HepG2 (cell line): ENCODE measurements around the gene TCERG1L. TPM values are rescaled to one million over a fixed set of nuclear protein-coding genes. Genes with fewer than 3 reads are reported as not detected.

Source experiments
- ATAC-seq: fragments of 200-7000 bp; cut with Tn5 transposase; 3 replicates; pipeline ENCODE4 v1.9.1; 2020; ENCODE audit warnings: mild to moderate bottlenecking, moderate library complexity
- BruUV-seq: library from RNA; stranded (reverse); fragments of 400-500 nt; replicated peaks from 2 replicates; lab custom pipeline; 2021; lab: Mats Ljungman, UMichigan
- CTCF ChIA-PET: fragments of 300-600 bp; formaldehyde crosslinking; extraction: SDS; loops from one replicate; lab custom pipeline; 2021; ENCODE audit warnings: low total read pairs, inconsistent platforms, low intra/inter-chr PET ratio; lab: Yijun Ruan, JAX
- POLR2A ChIA-PET: fragments of 350-600 bp; sonication (Branson Sonifier 250); formaldehyde crosslinking; loops from one replicate; lab custom pipeline; 2020; ENCODE audit warnings: antibody characterized with exemption, inconsistent platforms; lab: Yijun Ruan, JAX
- DNase-seq: peaks from one replicate; pipeline ENCODE4 v3.0.0-alpha.2; 2015; ENCODE audit warnings: low spot score
- FAIRE-seq: peaks from 3 replicates; lab custom pipeline; 2011; peaks lifted over from hg19 to GRCh38; lab: Jason Lieb, UNC
- H2AFZ ChIP-seq: one replicate; pipeline ENCODE4 v1.6.1; 2011; ENCODE audit warnings: low read length, inconsistent platforms
- H3K27ac ChIP-seq: fragments of 300-600 bp; 3 replicates; pipeline ENCODE4 v1.8.0; 2011; ENCODE audit warnings: mixed run types, mild to moderate bottlenecking, mixed read lengths, low read length, inconsistent platforms; ENCODE audit not compliant: insufficient read depth; ENCODE audit errors: extremely low read length
- H3K27me3 ChIP-seq, 2 experiments: fragments of 200-600 bp in 1 of 2; 2 replicates in 1 of 2; 3 replicates in 1 of 2; pipeline versions ENCODE4 v1.6.0 to v1.8.0; 2011; ENCODE audit warnings: low read length in 2 of 2, mild to moderate bottlenecking in 2 of 2, moderate library complexity in 2 of 2, inconsistent platforms in 1 of 2; ENCODE audit not compliant: insufficient read depth in 2 of 2, control insufficient read depth in 1 of 2
- H3K36me3 ChIP-seq, 2 experiments: fragments of 200-600 bp in 1 of 2; replicated peaks in 1 of 2; 2 replicates in 1 of 2; 3 replicates in 1 of 2; pipeline versions ENCODE4 v1.5.1 to v1.8.0; 2011; ENCODE audit warnings: low read length in 2 of 2, inconsistent platforms in 1 of 2; ENCODE audit not compliant: insufficient read depth in 2 of 2, control insufficient read depth in 1 of 2
- H3K4me1 ChIP-seq: 2 replicates; pipeline ENCODE4 v1.5.1; 2012; ENCODE audit warnings: low read length, inconsistent platforms; ENCODE audit not compliant: insufficient read depth
- H3K4me2 ChIP-seq: 2 replicates; pipeline ENCODE4 v1.6.0; 2011; ENCODE audit warnings: low read depth, low read length, inconsistent platforms
- H3K4me3 ChIP-seq, 3 experiments: fragments of 200-600 bp in 1 of 3; sonication (generic), shearing (Covaris generic) in 1 of 3; replicated peaks in 1 of 3; 2 replicates each; pipeline ENCODE4 v1.5.1; 2011 to 2016; ENCODE audit warnings: low read length in 3 of 3, inconsistent platforms in 2 of 3, low read depth in 2 of 3, mild to moderate bottlenecking in 2 of 3, control low read depth in 1 of 3, mixed read lengths in 1 of 3; ENCODE audit not compliant: insufficient read depth in 1 of 3
- H3K79me2 ChIP-seq: one replicate; pipeline ENCODE4 v1.6.1; 2011; ENCODE audit warnings: low read length, inconsistent platforms; ENCODE audit not compliant: insufficient read depth
- H3K9ac ChIP-seq: 2 replicates; pipeline ENCODE4 v1.6.0; 2011; ENCODE audit warnings: mild to moderate bottlenecking, low read depth, low read length, inconsistent platforms; ENCODE audit not compliant: insufficient read depth
- H3K9me3 ChIP-seq: 2 replicates; pipeline ENCODE4 v1.5.1; 2012; ENCODE audit warnings: mild to moderate bottlenecking, low read length
- H4K20me1 ChIP-seq: 2 replicates; pipeline ENCODE4 v1.6.0; 2011; ENCODE audit warnings: inconsistent platforms, mild to moderate bottlenecking, low read length, moderate library complexity; ENCODE audit not compliant: insufficient read depth
- ZBTB33 ChIP-seq: sonication (generic); formaldehyde crosslinking; IDR thresholded peaks from 2 replicates; pipeline ENCODE4 v1.4.0; 2020; ENCODE audit warnings: missing genetic modification reagents
- ZNF577 ChIP-seq: sonication (generic); formaldehyde crosslinking; IDR thresholded peaks from 2 replicates; pipeline ENCODE4 v1.4.0; 2020; ENCODE audit warnings: mild to moderate bottlenecking, low read depth, missing genetic modification reagents, borderline replicate concordance
- WGBS: methylation state at CpG from one replicate; pipeline ENCODE4 v1.1.6; 2017; ENCODE audit warnings: low lambda C conversion rate; 5-methylcytosine and 5-hydroxymethylcytosine counted together
- in situ Hi-C: cut with HindIII; loops from 2 replicates; pipeline ENCODE4 v1.10.0; 2017; ENCODE audit warnings: low pct_unique_long_range_greater_than_20kb; ENCODE audit not compliant: extremely low pct_ligation_motif_present
- intact Hi-C: fragments of 100-400 bp; cut with micrococcal nuclease; formaldehyde crosslinking; loops from one replicate; pipeline ENCODE4 v1.10.0; 2022; ENCODE audit not compliant: unreplicated experiment
- polyA plus RNA-seq, 8 experiments: library from polyadenylated mRNA; depleted of rRNA in 3 of 8; stranded (reverse) in 7 of 8; unstranded in 1 of 8; fragments of >200 nt; fragmentation: Illumina TruSeq in 4 of 8; extraction: Trizol in 4 of 8; gene quantifications; 2 replicates each; pipeline versions ENCODE4 v1.2.1 to v1.2.3, GENCODE V29; 2011 to 2016; ENCODE audit warnings: low read depth in 4 of 8, missing spikeins in 1 of 8, mixed read lengths in 1 of 8; ENCODE audit not compliant: insufficient read depth in 1 of 8
- total RNA-seq, 5 experiments: library from RNA; depleted of rRNA; stranded (reverse); fragments of >200 nt; fragmentation: Illumina TruSeq; extraction: Trizol; gene quantifications; 2 replicates each; pipeline ENCODE4 v1.2.3, GENCODE V29; 2016; ENCODE audit warnings: low read depth in 1 of 5
- TF ChIP-seq, protein P1 (sequence below): sonication (generic); formaldehyde crosslinking; IDR thresholded peaks from one replicate; pipeline ENCODE4 v1.5.1; 2020; ENCODE audit warnings: mild to moderate bottlenecking, missing genetic modification reagents; ENCODE audit errors: not compliant biosample characterization

The TCERG1L gene
- total and polyA plus RNA-seq, 2 of the 13 experiments (the other 11 are each of a cell fraction or from before 2014, with no cell fraction given) = not detected

- Histone ChIP-seq H4K20me1 (no peaks in the 10 kb centered on the region; the same call in 1 of the 2 replicates), H3K27ac (no peak overlapping the region), H3K36me3 (no peaks in the 10 kb centered on the region), H3K79me2 (no peaks in the 10 kb centered on the region), H3K4me1 (peaks cover 20% of the 10 kb centered on the region), H3K4me3 (no peak overlapping the region), H2AFZ (no peak overlapping the region), H3K27me3 (peaks cover 2 to 43% of the 10 kb centered on the region in 2 experiments; a peak in 4 of 5 replicates), H3K4me2 (no peak overlapping the region), H3K9ac (no peak overlapping the region), H3K9me3 (no peaks in the 10 kb centered on the region)
- TF ChIP-seq ZBTB33 (peak; percentile 34; the same call in 1 of the 2 replicates), ZNF577 (CRISPR knock-in tag) (no peak)
- ChIA-PET POLR2A (no interaction called here), CTCF (no interaction called here)
- 29% methylated on average over 10 of the region's 32 CpGs for WGBS
- in situ Hi-C loops (no loop called here), intact Hi-C loops (no loop called here)
- no TSS peak for BruUV-seq
- no peak for FAIRE-seq
- no peak for DNase-seq
- ATAC-seq = no peak
These were observed 227.4 kb downstream of the TCERG1L start for GRCh38 chr10:131083915-131084790.

GRCh38 chr10:131082991-131083481 lies 228.5 kb downstream of the TCERG1L start:
- no peaks in the 10 kb centered on the region for H3K36me3 ChIP-seq
- H3K9ac ChIP-seq = no peak overlapping the region
- peaks cover 20% of the 10 kb centered on the region for H3K4me1 ChIP-seq
- in situ Hi-C loops (no loop called here), intact Hi-C loops (no loop called here)
- no peak overlapping the region for H3K4me2 ChIP-seq
- no peaks in the 10 kb centered on the region for H3K79me2 ChIP-seq
- no peak for ATAC-seq
- 39% methylated on average over 10 of the region's 16 CpGs for WGBS
- CTCF ChIA-PET = no interaction called here
- no peak overlapping the region for H3K27ac ChIP-seq
- H3K27me3 ChIP-seq = peaks cover 2 to 51% of the 10 kb centered on the region in 2 experiments; a peak in 4 of 5 replicates
- POLR2A ChIA-PET = interaction anchor here (1.3 kb wide), 1 partner anchor 972 kb away, joined by 4 read pairs; the partner anchor contains the start of gene C10orf143
- peak; percentile 20 for DNase-seq
- no peak overlapping the region for H3K4me3 ChIP-seq
- no TSS peak for BruUV-seq
- H3K9me3 ChIP-seq = no peaks in the 10 kb centered on the region
- no peak for FAIRE-seq
- H2AFZ ChIP-seq = no peak overlapping the region
- H4K20me1 ChIP-seq = no peaks in the 10 kb centered on the region; the same call in 1 of the 2 replicates
- TF ChIP-seq, protein P1, sequence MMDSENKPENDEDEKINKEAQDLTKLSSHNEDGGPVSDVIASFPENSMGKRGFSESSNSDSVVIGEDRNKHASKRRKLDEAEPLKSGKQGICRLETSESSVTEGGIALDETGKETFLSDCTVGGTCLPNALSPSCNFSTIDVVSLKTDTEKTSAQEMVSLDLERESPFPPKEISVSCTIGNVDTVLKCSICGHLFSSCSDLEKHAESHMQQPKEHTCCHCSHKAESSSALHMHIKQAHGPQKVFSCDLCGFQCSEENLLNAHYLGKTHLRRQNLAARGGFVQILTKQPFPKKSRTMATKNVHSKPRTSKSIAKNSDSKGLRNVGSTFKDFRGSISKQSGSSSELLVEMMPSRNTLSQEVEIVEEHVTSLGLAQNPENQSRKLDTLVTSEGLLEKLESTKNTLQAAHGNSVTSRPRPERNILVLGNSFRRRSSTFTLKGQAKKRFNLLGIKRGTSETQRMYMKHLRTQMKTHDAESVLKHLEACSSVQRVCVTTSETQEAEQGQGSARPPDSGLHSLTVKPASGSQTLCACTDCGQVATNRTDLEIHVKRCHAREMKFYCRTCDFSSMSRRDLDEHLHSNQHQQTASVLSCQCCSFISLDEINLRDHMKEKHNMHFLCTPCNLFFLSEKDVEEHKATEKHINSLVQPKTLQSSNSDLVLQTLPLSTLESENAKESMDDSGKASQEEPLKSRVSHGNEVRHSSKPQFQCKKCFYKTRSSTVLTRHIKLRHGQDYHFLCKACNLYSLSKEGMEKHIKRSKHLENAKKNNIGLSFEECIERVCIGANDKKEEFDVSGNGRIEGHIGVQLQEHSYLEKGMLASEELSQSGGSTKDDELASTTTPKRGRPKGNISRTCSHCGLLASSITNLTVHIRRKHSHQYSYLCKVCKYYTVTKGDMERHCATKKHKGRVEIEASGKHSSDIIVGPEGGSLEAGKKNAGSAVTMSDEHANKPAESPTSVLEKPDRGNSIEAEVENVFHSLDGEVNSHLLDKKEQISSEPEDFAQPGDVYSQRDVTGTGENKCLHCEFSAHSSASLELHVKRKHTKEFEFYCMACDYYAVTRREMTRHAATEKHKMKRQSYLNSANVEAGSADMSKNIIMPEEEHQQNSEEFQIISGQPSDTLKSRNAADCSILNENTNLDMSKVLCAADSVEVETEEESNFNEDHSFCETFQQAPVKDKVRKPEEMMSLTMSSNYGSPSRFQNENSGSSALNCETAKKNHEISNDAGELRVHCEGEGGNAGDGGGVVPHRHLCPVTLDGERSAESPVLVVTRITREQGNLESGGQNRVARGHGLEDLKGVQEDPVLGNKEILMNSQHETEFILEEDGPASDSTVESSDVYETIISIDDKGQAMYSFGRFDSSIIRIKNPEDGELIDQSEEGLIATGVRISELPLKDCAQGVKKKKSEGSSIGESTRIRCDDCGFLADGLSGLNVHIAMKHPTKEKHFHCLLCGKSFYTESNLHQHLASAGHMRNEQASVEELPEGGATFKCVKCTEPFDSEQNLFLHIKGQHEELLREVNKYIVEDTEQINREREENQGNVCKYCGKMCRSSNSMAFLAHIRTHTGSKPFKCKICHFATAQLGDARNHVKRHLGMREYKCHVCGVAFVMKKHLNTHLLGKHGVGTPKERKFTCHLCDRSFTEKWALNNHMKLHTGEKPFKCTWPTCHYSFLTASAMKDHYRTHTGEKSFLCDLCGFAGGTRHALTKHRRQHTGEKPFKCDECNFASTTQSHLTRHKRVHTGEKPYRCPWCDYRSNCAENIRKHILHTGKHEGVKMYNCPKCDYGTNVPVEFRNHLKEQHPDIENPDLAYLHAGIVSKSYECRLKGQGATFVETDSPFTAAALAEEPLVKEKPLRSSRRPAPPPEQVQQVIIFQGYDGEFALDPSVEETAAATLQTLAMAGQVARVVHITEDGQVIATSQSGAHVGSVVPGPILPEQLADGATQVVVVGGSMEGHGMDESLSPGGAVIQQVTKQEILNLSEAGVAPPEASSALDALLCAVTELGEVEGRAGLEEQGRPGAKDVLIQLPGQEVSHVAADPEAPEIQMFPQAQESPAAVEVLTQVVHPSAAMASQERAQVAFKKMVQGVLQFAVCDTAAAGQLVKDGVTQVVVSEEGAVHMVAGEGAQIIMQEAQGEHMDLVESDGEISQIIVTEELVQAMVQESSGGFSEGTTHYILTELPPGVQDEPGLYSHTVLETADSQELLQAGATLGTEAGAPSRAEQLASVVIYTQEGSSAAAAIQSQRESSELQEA (CRISPR knock-in tag) = no peak
